Measurements from ENCODE around the gene MAP3K20. TPM values are rescaled to one million over a fixed set of nuclear protein-coding genes. Genes with fewer than 3 reads are reported as not detected.
A peak's percentile ranks its signal among the peaks of the same experiment; 100 is the strongest.
"Not testable (repeated sequence)": the region's sequence is repeated elsewhere in the genome, so short reads cannot be mapped to it uniquely, and the experiment has no call there.

The MAP3K20 gene
- total RNA-seq, 1 donor from 2014 or later, result 39.9 TPM

DNA sequence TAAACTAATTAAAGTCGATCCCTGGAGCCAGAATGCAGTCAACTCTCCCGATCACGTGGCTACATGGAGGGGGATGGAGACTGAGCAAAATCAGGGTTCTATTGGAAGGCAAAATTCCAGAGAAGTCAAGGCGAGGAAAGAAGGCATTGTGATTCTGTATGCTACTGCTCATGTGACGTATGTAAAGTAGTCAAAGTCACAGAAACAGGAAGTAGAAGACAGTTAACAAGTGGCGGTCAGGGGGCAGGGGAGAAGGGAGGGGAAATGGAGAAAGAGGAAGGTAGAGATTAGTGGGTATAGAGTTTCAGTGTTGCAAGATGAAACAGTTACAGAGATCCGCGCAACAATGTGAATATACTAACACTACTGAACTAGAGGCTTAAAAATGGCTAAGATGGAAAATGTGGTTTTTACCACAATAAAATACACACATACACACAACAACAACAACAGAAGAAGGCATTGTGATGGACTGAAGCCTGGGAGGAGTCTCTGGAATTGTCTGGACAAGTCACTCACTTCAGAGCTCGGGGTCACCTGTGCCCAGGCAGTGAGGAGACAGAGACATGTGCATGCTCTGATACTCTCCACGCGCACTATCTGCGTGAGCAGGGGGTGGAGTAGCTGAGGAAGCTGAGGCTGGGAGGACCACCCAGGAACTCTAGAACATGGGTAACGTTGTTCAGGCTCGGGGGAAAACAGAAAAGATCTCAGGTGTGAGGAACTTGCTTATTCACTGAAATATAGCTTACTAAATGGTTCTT lies 189.1 kb downstream of the MAP3K20 start:
- DNase-seq (ENCODE audit: low read depth), result no peak

DNA sequence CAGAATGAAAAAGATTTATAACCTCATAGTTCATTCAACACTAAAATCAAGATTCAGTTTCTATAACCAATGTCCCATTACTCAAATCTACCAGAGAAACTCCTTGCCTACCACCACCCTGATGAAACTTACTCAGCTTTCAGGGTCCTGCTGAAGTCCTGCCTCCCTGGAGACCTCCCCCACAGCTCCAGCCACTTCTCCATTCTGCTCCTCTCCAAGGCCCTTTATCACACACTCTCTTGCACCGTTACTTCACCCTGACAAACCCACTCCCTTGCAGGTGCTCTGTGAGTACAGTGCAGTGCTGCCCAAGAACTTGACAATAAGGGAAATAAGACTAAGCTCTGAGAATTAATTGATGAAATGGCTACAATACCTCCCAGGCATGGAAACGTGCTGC lies 195.5 kb downstream of the MAP3K20 start:
- no peak for DNase-seq (ENCODE audit: low read depth)

DNA sequence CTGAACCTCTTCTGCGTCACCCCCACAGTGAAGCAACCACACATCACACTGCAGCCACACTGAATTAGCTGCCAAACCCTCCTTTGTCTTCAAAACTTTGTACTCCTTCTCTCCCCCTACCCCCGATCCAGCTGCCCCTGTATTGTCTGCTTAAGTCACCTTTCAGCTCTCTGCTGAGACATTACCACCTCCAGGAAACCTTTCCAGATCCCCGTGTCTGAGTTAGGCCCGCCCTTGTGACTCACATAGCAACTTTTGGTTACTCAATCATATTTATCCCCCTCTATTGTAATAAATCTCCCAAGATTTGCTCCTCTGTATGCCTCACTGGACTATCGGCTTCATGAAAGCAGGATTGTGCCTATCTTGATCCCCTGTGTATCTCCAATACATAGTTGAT lies 196.2 kb downstream of the MAP3K20 start:
- DNase-seq (ENCODE audit: low read depth), result no peak

DNA sequence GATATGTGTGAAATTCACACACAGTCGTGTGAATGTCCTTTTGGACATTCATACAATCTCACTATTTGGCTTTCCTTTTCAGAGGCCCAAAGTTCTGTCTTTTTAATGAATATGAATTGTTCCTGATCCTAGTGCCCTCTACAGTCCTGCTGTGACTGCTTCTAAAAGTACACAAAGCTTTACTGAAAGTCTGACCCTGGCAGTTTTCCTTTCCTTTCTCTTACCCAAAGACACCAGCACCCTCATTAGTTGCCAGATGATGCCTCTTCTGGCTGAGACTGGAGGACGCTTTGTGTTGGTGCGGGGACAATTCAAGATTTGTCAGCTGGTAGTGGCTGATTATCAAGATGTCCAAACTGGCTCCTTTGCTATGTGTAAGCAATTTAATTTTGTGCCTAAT lies 197.2 kb downstream of the MAP3K20 start:
- DNase-seq (ENCODE audit: low read depth), result no peak

DNA sequence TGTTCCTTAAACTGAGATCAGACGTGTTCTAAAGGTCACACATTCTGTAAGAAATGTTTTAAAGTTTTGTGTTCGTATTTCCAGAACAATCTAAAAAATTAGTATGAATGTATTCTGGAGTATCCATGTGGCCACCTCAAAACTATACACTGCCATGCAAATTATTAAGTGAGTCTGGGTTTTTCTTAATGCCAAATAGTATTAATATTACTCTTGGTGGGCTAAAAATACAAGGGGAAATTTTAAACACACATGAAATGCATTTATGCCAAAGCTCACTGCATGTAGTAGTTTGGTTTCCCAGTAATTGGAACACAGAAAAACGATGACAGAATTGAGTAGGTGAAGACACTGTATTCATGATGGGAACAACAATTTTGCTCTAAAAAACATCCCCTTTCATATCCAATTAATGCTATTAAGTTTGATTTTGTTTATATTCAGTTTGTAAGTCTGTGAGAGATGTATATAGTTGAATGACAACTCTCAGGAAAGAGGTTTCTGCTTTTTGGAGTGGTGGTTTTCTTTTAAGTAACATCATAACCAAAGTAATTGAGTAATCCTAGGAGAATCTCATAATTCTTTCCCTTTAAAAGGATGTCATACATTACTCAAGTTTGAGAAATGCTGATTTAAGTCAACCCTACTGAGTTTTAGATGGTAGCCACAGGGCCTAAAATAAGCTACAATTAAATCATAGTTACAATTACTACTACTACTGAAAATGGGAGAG lies 203.3 kb downstream of the MAP3K20 start:
- no peak for DNase-seq (ENCODE audit: low read depth)

DNA sequence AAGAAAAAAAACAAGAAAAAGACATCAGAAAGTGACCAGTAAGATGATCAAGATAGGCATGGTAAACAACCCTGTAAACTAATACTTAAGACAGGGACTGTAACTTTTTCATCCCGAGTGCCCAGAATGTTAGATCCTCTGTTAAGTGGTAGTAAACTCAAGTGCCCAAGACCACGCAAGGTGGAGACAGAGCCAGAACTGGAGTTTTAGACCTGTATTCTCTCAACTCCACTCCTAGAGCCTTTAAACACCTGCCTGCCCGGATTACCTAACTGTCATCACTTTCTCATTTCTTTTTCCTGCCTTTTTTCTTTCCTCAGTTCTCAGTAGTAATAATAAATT lies 203.9 kb downstream of the MAP3K20 start:
- DNase-seq (ENCODE audit: low read depth), result no peak

DNA sequence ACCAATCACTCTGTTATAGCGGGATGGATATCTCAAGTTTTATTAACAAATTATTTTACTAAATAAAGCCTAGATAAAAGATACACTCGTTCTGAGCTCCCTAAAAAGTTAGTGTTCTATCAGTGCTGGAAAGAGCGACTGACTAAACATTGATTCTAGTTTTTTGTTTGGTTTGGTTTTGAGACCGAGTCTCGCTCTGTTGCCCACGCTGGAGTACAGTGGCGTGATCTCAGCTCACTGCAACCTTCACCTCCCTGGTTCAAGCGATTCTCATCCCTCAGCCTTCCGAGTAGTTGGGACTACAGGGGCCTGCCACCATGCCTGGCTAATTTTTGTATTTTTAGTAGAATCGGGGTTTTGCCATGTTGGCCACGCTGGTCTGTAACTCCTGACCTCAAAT lies 205.2 kb downstream of the MAP3K20 start:
- DNase-seq (ENCODE audit: low read depth), result no peak

DNA sequence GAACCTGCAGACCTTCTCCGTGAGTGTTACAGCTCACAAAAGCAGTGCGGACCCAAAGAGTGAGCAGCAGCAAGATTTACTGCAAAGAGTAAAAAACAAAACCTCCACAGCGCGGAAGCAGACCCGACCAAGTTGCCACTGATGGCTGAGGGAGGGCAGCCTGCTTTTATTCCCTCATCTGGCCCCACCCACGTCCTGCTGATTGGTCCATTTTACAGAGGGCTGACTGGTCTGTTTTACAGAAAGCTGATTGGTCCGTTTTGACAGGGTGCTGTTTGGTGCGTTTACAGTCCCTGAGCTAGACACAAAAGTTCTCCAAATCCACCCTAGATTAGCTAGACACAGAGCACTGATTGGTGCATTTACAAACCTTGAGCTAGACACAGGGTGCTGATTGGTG lies 206.3 kb downstream of the MAP3K20 start:
- not testable (repeated sequence) for DNase-seq (ENCODE audit: low read depth)

DNA sequence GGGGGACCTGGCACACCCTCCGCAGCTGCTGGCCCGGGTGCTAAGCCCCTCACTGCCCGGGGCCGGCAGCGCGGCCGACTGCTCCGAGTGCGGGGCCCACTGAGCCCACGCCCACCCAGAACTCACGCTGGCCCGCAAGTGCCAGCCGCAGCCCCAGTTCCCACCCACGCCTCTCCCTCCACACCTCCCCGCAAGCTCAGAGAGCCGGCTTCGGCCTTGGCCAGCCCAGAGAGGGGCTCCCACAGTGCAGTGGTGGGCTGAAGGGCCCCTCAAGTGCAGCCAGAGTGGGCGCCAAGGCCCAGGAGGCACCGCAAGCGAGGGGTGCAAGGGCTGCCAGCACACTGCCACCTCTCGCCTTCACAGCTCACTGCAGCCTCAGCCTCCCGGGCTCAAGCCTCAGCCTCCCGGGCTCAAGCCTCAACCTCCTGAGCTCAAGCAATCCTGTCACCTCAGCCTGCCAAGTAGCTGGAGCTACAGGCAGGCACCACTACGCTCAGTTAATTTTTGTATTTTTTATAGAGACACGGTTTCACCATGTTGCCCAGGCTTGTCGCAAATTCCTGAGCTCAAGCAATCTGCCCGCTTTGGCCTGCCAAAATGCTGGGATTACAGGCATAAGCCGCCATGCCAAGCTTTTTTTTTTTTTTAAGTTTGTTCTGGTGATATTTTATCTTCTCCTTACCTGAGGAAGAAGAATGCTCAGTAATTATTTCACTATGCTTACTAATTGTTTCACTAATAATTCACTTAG lies 207.3 kb downstream of the MAP3K20 start:
- DNase-seq (ENCODE audit: low read depth), result no peak

DNA sequence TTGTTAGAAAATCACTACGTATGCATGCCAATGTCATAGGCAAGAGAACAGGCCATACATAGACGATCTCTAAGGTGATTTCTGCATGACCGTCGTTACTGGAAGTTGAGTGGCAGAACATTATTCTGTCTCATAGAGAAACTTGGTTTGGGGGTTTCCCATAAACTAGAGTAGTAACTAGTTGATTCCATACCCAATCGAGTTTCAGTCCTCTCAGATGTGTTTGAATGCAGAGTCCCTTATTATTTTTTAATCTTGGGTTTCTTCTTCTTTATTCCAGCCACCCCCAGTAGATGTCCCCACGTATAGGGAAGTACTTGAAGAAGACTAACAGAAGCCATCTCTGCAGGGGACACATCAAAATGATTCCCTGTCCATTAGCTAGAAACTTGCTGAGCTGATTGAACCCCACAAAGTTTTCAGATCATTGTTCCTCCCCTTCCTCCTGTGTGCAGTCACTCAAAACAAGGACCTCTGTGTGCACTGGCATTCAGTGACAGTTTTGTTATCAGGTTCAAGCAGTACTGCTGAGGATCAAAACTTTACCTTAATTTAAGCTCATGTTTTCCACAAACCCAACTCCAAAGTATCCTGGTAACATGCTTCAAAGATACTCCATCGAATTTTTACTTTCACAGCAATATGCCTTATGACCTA lies 210.6 kb downstream of the MAP3K20 start:
- DNase-seq (ENCODE audit: low read depth), result no peak

DNA sequence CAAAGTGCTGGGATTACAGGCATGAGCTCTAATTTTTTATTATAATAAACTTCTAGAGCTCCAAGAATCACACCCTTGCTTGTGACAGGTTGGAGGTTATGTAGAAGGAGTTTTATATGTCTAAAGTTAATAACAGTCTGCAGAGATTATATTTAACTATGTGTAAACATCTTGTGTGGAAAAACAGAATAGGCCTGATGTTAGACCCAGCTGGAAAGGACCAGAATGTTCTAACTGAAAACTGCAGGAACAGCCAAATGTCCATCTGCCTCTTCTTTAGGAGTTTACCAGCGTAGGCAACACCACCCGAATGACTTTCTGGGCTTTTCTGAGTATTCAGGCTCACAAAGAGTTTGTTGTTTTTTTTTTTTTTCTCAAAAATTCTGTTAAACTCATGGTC lies 211.9 kb downstream of the MAP3K20 start:
- DNase-seq (ENCODE audit: low read depth), result no peak

DNA sequence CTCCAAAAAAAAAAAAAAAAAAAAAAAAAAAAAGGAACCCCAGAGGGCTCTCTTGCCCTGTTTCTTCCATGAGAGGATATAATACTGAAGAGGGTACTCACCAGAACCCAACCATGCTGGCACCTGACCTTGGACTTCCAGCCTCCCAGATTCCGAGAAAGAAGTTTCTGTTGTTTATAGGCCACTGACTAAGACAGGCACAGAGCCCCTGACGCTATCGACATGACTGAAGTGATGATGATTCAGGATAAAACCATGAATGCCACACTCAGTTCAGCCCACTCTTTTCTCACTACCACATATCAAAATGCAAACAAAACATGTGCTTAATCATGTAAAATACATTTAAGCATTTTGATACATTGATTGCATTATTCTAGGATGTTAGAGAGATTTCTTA lies 212.9 kb downstream of the MAP3K20 start:
- DNase-seq (ENCODE audit: low read depth), result peak; percentile 9

DNA sequence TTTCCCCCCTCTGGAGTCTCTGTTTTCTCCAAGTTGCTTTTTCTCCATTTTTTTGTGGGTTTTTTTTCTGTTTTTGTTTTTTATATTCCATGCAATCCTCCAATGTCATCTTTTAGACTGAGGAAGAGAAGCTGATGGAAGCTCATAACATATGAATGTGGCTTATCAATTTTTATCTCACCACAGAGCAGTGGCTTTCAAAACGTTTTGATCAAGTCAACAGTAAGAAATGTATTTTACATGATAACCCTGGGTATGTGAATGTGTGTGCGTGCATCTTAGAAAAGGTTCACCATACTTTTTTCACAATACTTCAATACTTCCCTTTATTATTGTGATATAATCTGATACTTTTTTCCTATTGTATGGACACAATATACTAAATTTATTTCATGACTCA lies 214.4 kb downstream of the MAP3K20 start:
- DNase-seq (ENCODE audit: low read depth), result no peak

DNA sequence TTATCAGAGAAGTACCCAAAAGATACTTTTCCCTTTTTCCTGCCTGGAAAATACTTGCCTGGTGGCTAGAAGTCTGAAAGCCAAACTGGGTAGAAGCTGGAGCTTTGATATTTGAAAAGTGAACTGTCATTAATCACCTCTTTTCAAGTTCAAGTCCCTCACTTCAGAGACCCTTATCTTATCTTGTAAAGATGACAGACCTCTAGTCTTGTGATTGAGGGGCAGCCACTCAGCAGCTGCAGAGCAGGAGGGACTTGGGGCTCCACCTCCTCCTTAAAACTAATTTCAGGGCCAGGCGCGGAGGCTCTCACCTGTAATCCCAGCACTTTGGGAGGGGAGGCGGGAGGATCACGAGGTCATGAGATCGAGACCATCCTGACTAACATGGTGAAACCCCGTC lies 214.9 kb downstream of the MAP3K20 start:
- DNase-seq (ENCODE audit: low read depth), result no peak

DNA sequence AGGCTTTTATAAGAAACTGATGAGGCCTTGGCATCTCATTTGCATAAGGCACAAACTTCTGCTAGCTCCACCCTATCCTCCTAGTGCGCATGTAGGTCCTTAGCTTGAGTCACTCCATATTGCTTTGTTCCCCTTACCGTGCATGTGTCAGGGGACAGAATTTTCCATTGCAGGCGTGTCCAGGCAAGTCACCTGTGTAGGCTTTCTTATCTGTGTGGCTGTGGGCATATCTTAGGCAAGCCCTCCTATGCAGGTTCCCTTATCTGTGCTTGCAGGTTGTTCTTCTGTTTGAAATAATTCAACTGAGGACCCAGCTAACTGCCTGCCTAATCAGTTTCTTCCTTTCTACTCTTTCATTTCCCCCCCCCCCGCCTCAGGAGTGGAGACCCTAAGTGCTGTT lies 215.8 kb downstream of the MAP3K20 start:
- no peak for DNase-seq (ENCODE audit: low read depth)

DNA sequence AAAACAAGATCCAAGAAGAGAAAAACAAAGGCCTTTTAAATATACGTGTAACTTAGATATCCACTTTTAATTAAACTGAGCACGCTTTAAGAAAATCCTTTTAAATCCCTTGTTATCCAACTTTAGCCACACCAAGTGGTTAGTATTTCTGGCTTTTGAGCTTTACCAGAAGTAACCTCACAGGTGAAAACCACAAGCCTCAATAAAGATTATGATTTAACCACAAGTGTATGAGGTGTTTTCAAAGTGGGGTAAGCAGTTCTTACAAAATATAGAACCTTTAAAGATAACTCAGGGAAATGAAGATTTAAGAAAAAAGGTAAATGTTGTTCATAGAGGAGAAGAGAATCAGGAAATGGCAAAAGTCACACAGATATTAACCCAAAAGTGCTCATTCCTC lies 220.6 kb downstream of the MAP3K20 start:
- no peak for DNase-seq (ENCODE audit: low read depth)

DNA sequence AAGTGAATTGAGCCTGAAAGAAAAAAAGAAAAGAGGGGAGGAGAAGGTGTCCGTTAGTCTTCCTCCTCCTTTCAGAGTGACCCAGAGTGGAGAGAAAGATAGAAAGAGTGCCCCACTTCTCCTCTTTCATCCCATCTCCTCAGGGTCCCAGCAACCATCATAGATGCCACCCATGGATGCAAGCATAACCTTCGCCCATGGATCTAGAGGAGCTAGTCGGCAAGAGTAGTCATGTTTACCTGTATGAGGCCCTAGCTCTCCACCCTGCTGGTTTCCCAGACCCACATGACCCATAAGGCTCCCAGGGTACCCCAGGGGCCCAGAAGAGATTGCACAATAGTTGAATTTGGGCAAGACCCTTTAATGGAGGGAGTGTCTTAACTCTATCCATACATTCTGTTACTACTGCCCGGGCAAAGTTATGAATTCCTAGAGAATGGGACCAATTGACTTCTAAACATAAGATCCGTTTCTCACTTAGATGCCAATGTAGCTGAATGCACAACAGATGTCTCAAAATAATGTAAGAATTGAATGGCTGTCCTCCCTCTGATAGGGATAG lies 223.0 kb downstream of the MAP3K20 start:
- no peak for DNase-seq (ENCODE audit: low read depth)

DNA sequence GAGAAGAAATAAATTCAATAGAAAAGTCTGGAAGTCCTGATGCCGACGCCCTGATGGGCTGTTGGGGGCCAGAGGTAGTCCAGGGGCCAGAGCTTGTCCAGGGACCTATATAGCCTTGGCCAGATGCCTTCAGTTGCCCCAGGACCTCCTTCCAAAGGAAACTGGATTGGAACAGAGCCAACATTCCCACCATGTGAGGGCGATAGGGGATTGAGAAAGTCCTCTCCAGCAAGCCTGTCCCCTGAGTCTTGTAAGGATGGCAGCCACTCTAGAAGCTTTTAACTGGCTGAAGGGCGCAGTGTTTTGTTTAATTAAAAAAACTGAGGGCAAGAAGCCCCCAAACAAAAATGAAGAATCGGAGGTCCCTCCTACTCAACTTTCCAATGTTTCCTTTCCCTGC lies 224.1 kb downstream of the MAP3K20 start:
- no peak for DNase-seq (ENCODE audit: low read depth)

DNA sequence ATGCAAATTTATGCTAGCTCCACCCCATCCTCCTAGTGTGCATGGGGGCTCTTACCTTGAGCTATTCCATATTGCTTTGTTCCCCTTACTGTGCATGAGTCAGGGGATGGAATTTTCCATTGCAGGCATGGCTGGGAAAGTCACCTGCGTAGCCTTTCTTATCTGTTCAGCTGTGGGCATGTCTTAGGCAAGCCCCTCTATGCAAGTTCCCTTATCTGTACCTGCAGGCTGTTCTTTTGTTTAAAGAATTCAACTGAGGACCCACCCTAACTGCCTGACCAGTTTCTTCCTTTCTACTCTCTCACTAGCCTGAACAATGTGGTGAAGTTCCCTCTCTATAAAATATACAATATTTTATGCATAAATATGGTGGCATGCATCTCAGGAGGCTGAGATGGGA lies 224.8 kb downstream of the MAP3K20 start:
- no peak for DNase-seq (ENCODE audit: low read depth)

DNA sequence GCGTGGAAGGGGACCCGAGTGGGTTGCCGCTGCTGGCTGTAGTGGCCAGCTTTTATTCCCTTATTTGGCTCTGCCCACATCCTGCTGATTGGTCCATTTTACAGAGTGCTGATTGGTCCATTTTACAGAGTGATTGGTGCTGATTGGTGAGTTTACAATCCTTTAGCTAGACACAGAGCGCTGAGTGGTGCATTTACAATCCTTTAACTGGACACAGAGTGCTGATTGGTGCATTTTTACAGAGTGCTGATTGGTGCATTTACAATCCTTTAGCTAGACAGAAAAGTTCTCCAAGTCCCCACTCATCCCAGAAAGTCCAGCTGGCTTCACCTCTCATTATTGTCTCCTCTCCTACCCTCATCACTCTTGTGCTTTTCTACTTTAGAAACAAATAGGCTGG lies 225.9 kb downstream of the MAP3K20 start:
- not testable (repeated sequence) for DNase-seq (ENCODE audit: low read depth)

DNA sequence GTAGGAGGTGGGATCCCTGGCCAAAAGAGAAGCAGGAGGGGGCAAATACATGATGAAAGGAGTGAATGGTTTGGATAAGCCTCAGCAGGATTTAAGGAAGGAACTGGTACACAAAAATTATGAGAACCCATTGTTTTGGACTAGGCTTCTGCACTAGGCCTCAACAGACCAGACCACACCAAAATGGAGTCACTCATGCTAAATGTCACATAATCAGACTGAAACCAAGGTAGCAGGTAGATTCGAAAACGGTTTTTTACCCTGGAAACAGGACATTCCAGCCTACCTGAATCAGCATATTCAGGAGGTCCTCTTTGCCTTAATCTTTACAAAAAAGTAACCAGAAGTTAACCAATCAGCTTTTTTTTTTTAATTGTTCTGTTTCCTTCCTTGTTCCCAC lies 229.7 kb downstream of the MAP3K20 start:
- no peak for DNase-seq (ENCODE audit: low read depth)

DNA sequence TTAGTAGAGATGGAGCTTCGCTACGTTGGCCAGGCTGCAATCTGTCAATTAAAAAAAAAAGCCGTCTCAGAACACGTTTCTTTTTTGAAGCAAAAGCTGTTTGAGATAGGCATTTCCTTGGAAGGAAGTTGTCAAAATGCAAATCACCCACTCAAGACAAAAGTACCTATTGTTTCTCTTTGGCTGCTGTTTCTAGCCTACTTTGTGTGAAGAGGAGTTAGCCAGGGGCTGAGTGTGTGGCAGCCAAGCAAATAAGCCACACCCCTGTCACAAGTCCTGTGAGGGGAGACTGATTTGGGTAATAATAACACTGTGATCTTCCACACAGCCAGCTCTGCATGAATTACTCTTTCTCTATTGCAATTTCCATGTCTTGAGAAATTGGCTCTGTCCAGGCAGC lies 231.6 kb downstream of the MAP3K20 start:
- DNase-seq (ENCODE audit: low read depth), result no peak

All from myocyte (in vitro differentiated cells).